H1 (cell line): ENCODE measurements around the gene CEP128. TPM values are rescaled to one million over a fixed set of nuclear protein-coding genes. Genes with fewer than 3 reads are reported as not detected.

Experiments used
- CTCF ChIA-PET: fragments of 300-600 bp; sonication (Branson Sonifier 250); formaldehyde crosslinking; loops from one replicate; lab custom pipeline; 2021; ENCODE audit not compliant: partially characterized antibody; lab: Charles Lee
- POLR2A ChIA-PET: fragments of 300-600 bp; sonication (Branson Sonifier 250); formaldehyde crosslinking; loops from one replicate; lab custom pipeline; 2021; ENCODE audit warnings: inconsistent platforms; ENCODE audit not compliant: partially characterized antibody; lab: Charles Lee
- DNase-seq, 2 experiments: peaks; one replicate each; pipeline versions ENCODE4 v3.0.0 to v3.0.0-alpha.2; 2010 to 2022; ENCODE audit warnings: low spot score in 2 of 2, low read depth in 1 of 2, mixed read lengths in 1 of 2
- FAIRE-seq: peaks from 2 replicates; lab custom pipeline; 2011; peaks lifted over from hg19 to GRCh38; lab: Jason Lieb, UNC
- H2AFZ ChIP-seq: 2 replicates; pipeline ENCODE4 v1.8.1; 2012; ENCODE audit warnings: low read length, inconsistent platforms
- H2AK5ac ChIP-seq: 2 replicates; pipeline ENCODE4 v1.6.1; 2013; ENCODE audit warnings: low read depth, low read length
- H2BK120ac ChIP-seq: replicated peaks from 2 replicates; pipeline ENCODE3; 2013; ENCODE audit warnings: low read depth, low read length, inconsistent platforms
- H2BK12ac ChIP-seq: 2 replicates; pipeline ENCODE4 v1.6.1; 2013; ENCODE audit warnings: low read depth, low read length
- H2BK15ac ChIP-seq: 2 replicates; pipeline ENCODE4 v1.6.1; 2013; ENCODE audit warnings: low read length
- H2BK20ac ChIP-seq: 2 replicates; pipeline ENCODE4 v1.6.1; 2013; ENCODE audit warnings: low read length
- H2BK5ac ChIP-seq: 2 replicates; pipeline ENCODE4 v1.6.1; 2013; ENCODE audit warnings: low read depth, low read length
- H3K14ac ChIP-seq: 2 replicates; pipeline ENCODE4 v1.6.1; 2013; ENCODE audit warnings: inconsistent platforms; ENCODE audit not compliant: insufficient read length
- H3K18ac ChIP-seq: 2 replicates; pipeline ENCODE4 v1.6.1; 2013; ENCODE audit warnings: low read length; ENCODE audit errors: extremely low read depth
- H3K23ac ChIP-seq: 2 replicates; pipeline ENCODE4 v1.6.1; 2013; ENCODE audit warnings: inconsistent platforms; ENCODE audit not compliant: insufficient read length
- H3K23me2 ChIP-seq: 2 replicates; pipeline ENCODE4 v1.6.1; 2013; ENCODE audit warnings: low read depth, low read length
- H3K27ac ChIP-seq: 2 replicates; pipeline ENCODE4 v1.6.1; 2011; ENCODE audit warnings: low read depth, low read length, inconsistent platforms
- H3K27me3 ChIP-seq, 4 experiments: replicated peaks in 1 of 4; 1 replicate in 1 of 4; 2 replicates in 3 of 4; pipeline versions ENCODE4 v1.6.1 to v1.8.1; 2011 to 2013; ENCODE audit warnings: low read length in 3 of 4, mild to moderate bottlenecking in 3 of 4, inconsistent platforms in 2 of 4, mixed read lengths in 2 of 4, moderate library complexity in 1 of 4; ENCODE audit not compliant: control insufficient read depth in 3 of 4, insufficient read depth in 3 of 4; ENCODE audit errors: extremely low read depth in 1 of 4
- H3K36me3 ChIP-seq, 4 experiments: 2 replicates each; pipeline versions ENCODE4 v1.6.1 to v1.8.1; 2011 to 2013; ENCODE audit warnings: mild to moderate bottlenecking in 4 of 4, low read length in 3 of 4, moderate library complexity in 2 of 4, control low read depth in 1 of 4, inconsistent platforms in 1 of 4; ENCODE audit not compliant: insufficient read depth in 4 of 4, control insufficient read depth in 2 of 4
- H3K4ac ChIP-seq: replicated peaks from 2 replicates; pipeline ENCODE3; 2013; ENCODE audit warnings: low read length, low read depth, mixed read lengths, inconsistent platforms; ENCODE audit not compliant: insufficient read length
- H3K4me1 ChIP-seq, 4 experiments: replicated peaks in 1 of 4; 1 replicate in 1 of 4; 2 replicates in 3 of 4; pipeline versions ENCODE4 v1.6.1 to v1.8.1; 2011 to 2013; ENCODE audit warnings: low read length in 3 of 4, inconsistent platforms in 2 of 4, mixed read lengths in 1 of 4; ENCODE audit not compliant: insufficient read depth in 4 of 4, control insufficient read depth in 3 of 4
- H3K4me2 ChIP-seq, 2 experiments: 2 replicates each; pipeline versions ENCODE4 v1.6.1 to v1.8.1; 2011 to 2013; ENCODE audit warnings: low read depth in 2 of 2, low read length in 2 of 2, control low read depth in 1 of 2, inconsistent platforms in 1 of 2, mild to moderate bottlenecking in 1 of 2; ENCODE audit not compliant: insufficient read depth in 1 of 2
- H3K4me3 ChIP-seq, 4 experiments: fragments of 200-600, 300-600 bp in 1 of 4; sonication (generic), shearing (Covaris generic), sonication (Bioruptor Twin) in 1 of 4; 2 replicates each; pipeline versions ENCODE4 v1.5.1 to v1.8.1; 2011 to 2016; ENCODE audit warnings: low read length in 4 of 4, low read depth in 3 of 4, control low read depth in 2 of 4, inconsistent platforms in 2 of 4, mild to moderate bottlenecking in 2 of 4, mixed read lengths in 1 of 4, moderate library complexity in 1 of 4; ENCODE audit not compliant: insufficient read depth in 2 of 4; ENCODE audit errors: extremely low read depth in 1 of 4
- H3K56ac ChIP-seq: replicated peaks from 2 replicates; pipeline ENCODE3; 2013; ENCODE audit warnings: low read depth, mild to moderate bottlenecking, mixed read lengths, low read length, inconsistent platforms; ENCODE audit not compliant: insufficient read length
- H3K79me1 ChIP-seq: 2 replicates; pipeline ENCODE4 v1.6.1; 2013; ENCODE audit warnings: low read depth, low read length, control low read depth
- H3K79me2 ChIP-seq, 2 experiments: 2 replicates each; pipeline versions ENCODE4 v1.6.1 to v1.8.1; 2012 to 2013; ENCODE audit warnings: low read length in 2 of 2, mild to moderate bottlenecking in 2 of 2, inconsistent platforms in 1 of 2; ENCODE audit not compliant: insufficient read depth in 2 of 2, control insufficient read depth in 1 of 2
- H3K9ac ChIP-seq, 4 experiments: replicated peaks in 1 of 4; 1 replicate in 1 of 4; 2 replicates in 3 of 4; pipeline versions ENCODE4 v1.6.1 to v1.8.1; 2011 to 2013; ENCODE audit warnings: low read depth in 3 of 4, low read length in 3 of 4, control low read depth in 2 of 4, mild to moderate bottlenecking in 2 of 4, moderate library complexity in 2 of 4, inconsistent platforms in 1 of 4; ENCODE audit errors: extremely low read depth in 1 of 4
- H3K9me3 ChIP-seq, 2 experiments: 2 replicates each; pipeline versions ENCODE4 v1.6.1 to v1.8.1; 2012 to 2013; ENCODE audit warnings: mild to moderate bottlenecking in 2 of 2, moderate library complexity in 2 of 2, control low read depth in 1 of 2, inconsistent platforms in 1 of 2, low read depth in 1 of 2, low read length in 1 of 2, mixed read lengths in 1 of 2; ENCODE audit not compliant: insufficient read depth in 2 of 2
- H4K20me1 ChIP-seq, 2 experiments: replicated peaks in 1 of 2; 2 replicates each; pipeline versions ENCODE3 to v1.8.1; 2011 to 2013; ENCODE audit warnings: inconsistent platforms in 2 of 2, low read length in 2 of 2, mild to moderate bottlenecking in 1 of 2; ENCODE audit not compliant: insufficient read depth in 2 of 2, control insufficient read depth in 1 of 2
- H4K5ac ChIP-seq: 2 replicates; pipeline ENCODE4 v1.6.1; 2013; ENCODE audit warnings: low read length, low read depth, mixed read lengths, inconsistent platforms; ENCODE audit not compliant: insufficient read length
- H4K8ac ChIP-seq: 2 replicates; pipeline ENCODE4 v1.8.0; 2013; ENCODE audit warnings: mild to moderate bottlenecking, moderate library complexity, low read length, inconsistent platforms; ENCODE audit not compliant: insufficient read depth; ENCODE audit errors: extremely low read depth
- H4K91ac ChIP-seq: replicated peaks from 2 replicates; pipeline ENCODE3; 2013; ENCODE audit warnings: low read length, mixed read lengths, inconsistent platforms; ENCODE audit not compliant: insufficient read length
- ASH2L ChIP-seq: fragments of 200-600, 300-600 bp; sonication (generic); IDR thresholded peaks from one replicate; pipeline ENCODE4 v1.7.1; 2017; ENCODE audit warnings: low read length
- GABPA ChIP-seq: IDR thresholded peaks from 2 replicates; pipeline ENCODE4 v1.6.1; 2011; ENCODE audit warnings: mild to moderate bottlenecking, low read length, moderate library complexity, borderline replicate concordance; ENCODE audit not compliant: insufficient read depth
- HDAC6 ChIP-seq: IDR thresholded peaks from one replicate; pipeline ENCODE4 v1.7.1; 2012; ENCODE audit warnings: low read depth, mild to moderate bottlenecking, inconsistent platforms, low read length, moderate library complexity
- JUND ChIP-seq: IDR thresholded peaks from 2 replicates; pipeline ENCODE4 v1.6.1; 2011; ENCODE audit warnings: mild to moderate bottlenecking, improper control_type of control experiment, low read length
- KDM1A ChIP-seq: fragments of 200-600, 300-600 bp; sonication (generic); IDR thresholded peaks from 2 replicates; pipeline ENCODE4 v1.7.1; 2016; ENCODE audit warnings: mild to moderate bottlenecking, low read length, borderline replicate concordance
- NANOG ChIP-seq: IDR thresholded peaks from 2 replicates; pipeline ENCODE4 v1.6.1; 2011; ENCODE audit warnings: low read length, low read depth, mild to moderate bottlenecking, inconsistent platforms; ENCODE audit not compliant: insufficient read depth, poor library complexity, severe bottlenecking
- POLR2A ChIP-seq, 2 experiments: IDR thresholded peaks; 1 replicate in 1 of 2; 2 replicates in 1 of 2; pipeline ENCODE4 v1.6.1; 2011; ENCODE audit warnings: low read depth in 2 of 2, low read length in 2 of 2, mild to moderate bottlenecking in 2 of 2; ENCODE audit errors: control extremely low read depth in 1 of 2
- RNF2 ChIP-seq: fragments of 200-900, 300-1000 bp; sonication (generic); IDR thresholded peaks from 2 replicates; pipeline ENCODE4 v1.7.1; 2016; ENCODE audit warnings: borderline replicate concordance, low read depth, mild to moderate bottlenecking, antibody characterized with exemption, low read length; ENCODE audit not compliant: poor library complexity, severe bottlenecking; ENCODE audit errors: missing control alignments
- RXRA ChIP-seq: IDR thresholded peaks from 2 replicates; pipeline ENCODE4 v1.6.1; 2011; ENCODE audit warnings: low read depth, mild to moderate bottlenecking, low read length, moderate library complexity; ENCODE audit not compliant: insufficient read depth
- SAP30 ChIP-seq: fragments of 300-600 bp; sonication (generic); IDR thresholded peaks from 2 replicates; pipeline ENCODE4 v1.7.1; 2012; ENCODE audit warnings: low read length, moderate library complexity, mild to moderate bottlenecking, inconsistent platforms; ENCODE audit not compliant: insufficient read depth, insufficient replicate concordance
- SP4 ChIP-seq: IDR thresholded peaks from 2 replicates; pipeline ENCODE4 v1.6.1; 2012; ENCODE audit warnings: low read length, inconsistent platforms
- SUZ12 ChIP-seq: fragments of 200-600 bp; sonication (generic); IDR thresholded peaks from 2 replicates; pipeline ENCODE4 v1.6.1; 2012; ENCODE audit warnings: mild to moderate bottlenecking, inconsistent platforms, low read length, moderate library complexity, mixed read lengths
- WGBS, 2 experiments: shearing (Covaris generic) in 1 of 2; methylation state at CpG; one replicate each; pipeline versions ENCODE4 v1.1.6 to v1.1.7; 2013 to 2015; ENCODE audit warnings: low lambda C conversion rate in 2 of 2, mixed read lengths in 2 of 2, inconsistent platforms in 1 of 2, low coverage in 1 of 2, missing lambda C conversion rate in 1 of 2; ENCODE audit not compliant: insufficient replicate concordance in 2 of 2, insufficient coverage in 1 of 2, insufficient read length in 1 of 2; ENCODE audit errors: extremely low coverage in 1 of 2, missing lambda C conversion rate in 1 of 2; 5-methylcytosine and 5-hydroxymethylcytosine counted together
- polyA plus RNA-seq, 7 experiments: library from polyadenylated mRNA; depleted of rRNA in 3 of 7; stranded (reverse) in 5 of 7; unstranded in 2 of 7; fragments of >200 nt in 5 of 7; fragments of 200-250 nt in 2 of 7; gene quantifications; 1 replicate in 5 of 7; 2 replicates in 1 of 7; 4 replicates in 1 of 7; pipeline versions ENCODE4 v1.2.1 to v1.2.3, GENCODE V29; 2011 to 2013; ENCODE audit warnings: missing spikeins in 2 of 7, mixed read lengths in 2 of 7
- total RNA-seq: library from RNA; stranded (reverse); fragmentation: NEBNext Ultra II Directional; extraction: Animal tissue kit (Norgen Biotek cat#: 25700); gene quantifications from 2 replicates; pipeline ENCODE4 v1.2.1, GENCODE V29; 2021

Gene CEP128
- total and polyA plus RNA-seq, 2 of the 8 experiments (the other 6 are each of a cell fraction or from before 2014, with no cell fraction given), result 1.9 to 17.0 TPM

DNA sequence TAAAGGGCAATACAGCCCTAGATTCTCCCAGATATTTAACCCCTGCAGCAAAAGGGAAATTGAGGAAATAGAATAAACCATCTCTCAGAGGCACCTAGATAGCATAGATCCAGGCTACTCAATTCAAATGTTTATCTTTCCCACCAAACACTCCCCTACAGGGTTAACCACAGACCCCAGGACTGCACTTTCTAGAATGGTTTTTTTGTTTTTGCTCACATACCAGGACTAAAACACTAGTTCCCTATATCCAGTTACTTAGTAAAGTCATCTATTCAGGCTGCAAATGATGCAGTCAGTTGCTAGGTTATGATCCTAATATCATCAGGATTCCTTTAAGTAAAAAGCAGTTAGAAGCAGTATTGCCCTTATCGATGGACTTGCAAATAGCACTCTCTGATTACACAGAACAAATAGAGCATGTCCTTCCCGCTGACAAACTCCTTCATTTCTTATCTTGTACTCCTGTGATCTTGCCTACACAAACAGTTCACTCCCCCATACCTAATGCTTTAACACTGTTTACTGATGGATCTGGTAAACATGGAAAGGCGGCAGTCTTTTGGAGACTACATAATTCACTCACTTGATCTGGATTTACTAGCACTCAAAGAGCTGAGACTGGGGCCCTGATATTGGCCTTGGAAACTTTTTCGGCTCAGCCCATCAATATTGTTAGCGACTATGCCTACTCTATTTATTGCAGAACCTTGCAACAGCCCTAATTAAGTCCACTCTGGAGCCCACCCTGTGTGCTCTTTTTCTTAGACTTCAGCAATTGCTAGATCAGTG lies 473.0 kb downstream of the CEP128 start:
- Histone ChIP-seq H3K27me3 (peaks cover under 1 to 2% (median 2%) of the 10 kb centered on the region in 4 experiments; a peak in 3 of 7 replicates), H3K23ac (no peak overlapping the region), H2AK5ac (no peak overlapping the region), H3K4me1 (peaks cover 0 to 6% (median 2%) of the 10 kb centered on the region in 4 experiments; a peak in 3 of 7 replicates), H3K9ac (no peak overlapping the region), H3K4ac (no peak overlapping the region), H3K9me3 (peaks cover 4 to 13% of the 10 kb centered on the region in 2 experiments; a peak in 3 of 4 replicates), H3K14ac (no peak overlapping the region), H4K5ac (no peak overlapping the region), H3K79me2 (no peaks in the 10 kb centered on the region), H3K56ac (no peak overlapping the region), H3K23me2 (no peaks in the 10 kb centered on the region; the same call in 1 of the 2 replicates), H3K79me1 (no peaks in the 10 kb centered on the region), H2BK12ac (no peak overlapping the region), H3K4me3 (no peak overlapping the region), H4K91ac (no peak overlapping the region), H2BK5ac (no peak overlapping the region), H4K20me1 (no peaks in the 10 kb centered on the region), H4K8ac (no peak overlapping the region), H2BK15ac (no peak overlapping the region), H3K4me2 (no peak overlapping the region), H3K36me3 (peaks cover 0 to 3% (median 0%) of the 10 kb centered on the region in 4 experiments; a peak in 1 of 8 replicates), H2BK120ac (no peak overlapping the region), H3K18ac (no peak overlapping the region), H2AFZ (no peak overlapping the region), H3K27ac (no peak overlapping the region), H2BK20ac (no peak overlapping the region)
- DNase-seq (no peak), FAIRE-seq (no peak)
- ChIA-PET POLR2A (interaction anchor here (1.5 kb wide), 1 partner anchor 11 kb away, joined by 3 read pairs; no protein-coding TSS in a partner anchor), CTCF (interaction anchor here (0.9 kb wide), 1 partner anchor 24 kb away, joined by 3 read pairs; no protein-coding TSS in a partner anchor)
- WGBS, 2 experiments, result 92% methylated on average over 5 of the region's 5 CpGs; no CpG with 5 or more reads in 1 of the 2 experiments
- TF ChIP-seq SUZ12 (no peak), NANOG (no peak), HDAC6 (no peak), RNF2 (no peak), RXRA (no peak), POLR2A (IDR thresholded peaks at IDR 0.05; ENCODE audit: control extremely low read depth in 1 of 2, low read depth in 2 of 2, low read length in 2 of 2) (no peak), KDM1A (no peak), SAP30 (no peak), ASH2L (no peak), JUND (no peak), SP4 (no peak), GABPA (no peak)
